Stimulated activated CD4-positive, alpha-beta T cell treated with anti-CD3 and anti-CD28 coated beads, Interleukin-4, amount 100 ng/mL, for 48 hours (primary cell): ENCODE measurements around the gene EGFL7.
A peak's percentile ranks its signal among the peaks of the same experiment; 100 is the strongest.
"Not testable (repeated sequence)": the region's sequence is repeated elsewhere in the genome, so short reads cannot be mapped to it uniquely, and the experiment has no call there.

Experiments
- DNase-seq, 2 donors: peaks; one replicate each; pipeline ENCODE4 v3.0.0-alpha.2; 2020; ENCODE audit warnings: low read depth in 2 of 2

Gene EGFL7

DNA sequence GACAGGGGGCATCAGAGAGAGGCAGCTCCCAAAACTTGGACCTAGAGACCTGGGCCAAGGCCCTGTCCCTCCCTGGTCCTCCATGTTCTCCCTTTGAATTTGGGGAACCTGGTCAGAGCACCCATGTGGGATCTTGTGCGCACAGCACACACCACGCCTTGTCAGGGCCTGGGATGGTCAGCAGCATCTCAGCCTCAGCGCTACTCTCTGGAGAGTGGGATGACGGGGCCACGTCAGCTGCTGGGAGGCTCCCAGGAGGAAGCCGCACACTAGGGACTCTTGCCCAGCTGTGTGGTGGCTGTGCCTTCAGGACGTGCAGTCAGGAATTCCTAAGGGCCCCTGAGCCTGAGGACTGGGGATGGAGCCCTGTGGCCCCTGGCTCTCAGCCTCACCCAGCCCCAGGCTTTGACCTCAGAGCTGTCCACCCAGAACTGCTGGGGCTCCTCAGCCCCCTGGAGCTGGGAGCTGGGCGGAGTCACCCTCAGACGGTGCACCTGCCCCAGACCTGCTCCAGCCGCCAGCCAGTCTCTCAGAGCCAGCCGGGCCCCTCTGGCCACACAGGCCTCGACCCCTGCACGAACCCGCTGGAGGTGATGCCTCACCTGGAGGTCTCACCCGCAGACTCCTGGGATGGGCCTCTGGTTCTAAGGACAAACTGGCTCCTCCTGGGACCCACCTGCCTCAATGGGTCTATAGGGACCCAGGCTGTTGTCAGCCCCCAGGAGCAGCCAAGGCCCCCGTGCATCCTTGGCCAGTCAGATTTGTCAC lies 38.3 kb upstream of the EGFL7 start:
- DNase-seq = no peak

DNA sequence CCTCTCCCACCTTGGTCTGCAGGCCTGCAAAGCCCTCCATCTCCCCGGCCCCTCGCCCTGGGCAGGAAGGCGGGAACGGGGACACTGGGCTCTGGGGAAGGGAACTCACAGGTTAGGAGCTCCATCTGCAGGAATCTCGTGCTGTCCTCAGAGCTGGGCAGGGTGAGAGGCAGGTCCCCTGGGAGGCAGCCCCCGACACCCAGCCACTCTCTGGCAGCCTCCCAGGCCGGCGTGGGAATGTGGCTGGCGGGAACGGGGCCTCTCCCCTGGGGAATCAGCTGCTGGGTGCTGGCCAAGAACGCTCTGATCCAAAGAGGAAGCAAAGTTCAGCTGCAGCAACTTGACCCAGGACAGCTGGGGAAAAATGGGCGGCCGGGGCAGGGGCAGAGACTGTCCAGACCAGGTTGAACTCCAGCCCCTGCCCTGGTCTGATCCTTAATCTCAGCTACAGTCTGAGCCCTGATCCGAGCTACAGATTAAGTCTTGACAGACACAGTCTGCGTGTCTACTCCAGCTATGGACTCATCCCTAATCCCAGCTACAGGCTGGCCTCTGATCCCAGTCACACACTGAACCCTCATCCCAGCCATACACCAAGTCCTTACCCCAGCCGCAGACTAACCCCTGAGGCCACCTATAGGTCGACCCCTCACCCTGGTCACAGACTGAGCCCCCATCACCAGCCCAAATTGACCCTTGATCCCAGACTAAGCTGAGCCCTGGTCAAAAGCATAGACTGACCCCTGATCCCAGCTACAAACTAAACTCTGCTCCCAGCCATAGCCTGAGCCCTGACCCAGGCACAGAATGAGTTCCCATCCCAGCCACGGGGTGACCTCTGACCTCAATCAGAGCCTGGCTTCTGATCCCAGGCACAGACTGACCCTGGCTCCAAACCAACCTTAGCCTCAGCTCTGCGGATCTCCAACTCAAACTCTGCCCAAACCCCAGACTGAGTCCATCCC lies 37.3 kb upstream of the EGFL7 start:
- DNase-seq = no peak

GRCh38 chr9:136626066-136626725 lies 36.5 kb upstream of the EGFL7 start:
- no peak for DNase-seq

GRCh38 chr9:136626740-136627642 lies 35.7 kb upstream of the EGFL7 start:
- no peak for DNase-seq

DNA sequence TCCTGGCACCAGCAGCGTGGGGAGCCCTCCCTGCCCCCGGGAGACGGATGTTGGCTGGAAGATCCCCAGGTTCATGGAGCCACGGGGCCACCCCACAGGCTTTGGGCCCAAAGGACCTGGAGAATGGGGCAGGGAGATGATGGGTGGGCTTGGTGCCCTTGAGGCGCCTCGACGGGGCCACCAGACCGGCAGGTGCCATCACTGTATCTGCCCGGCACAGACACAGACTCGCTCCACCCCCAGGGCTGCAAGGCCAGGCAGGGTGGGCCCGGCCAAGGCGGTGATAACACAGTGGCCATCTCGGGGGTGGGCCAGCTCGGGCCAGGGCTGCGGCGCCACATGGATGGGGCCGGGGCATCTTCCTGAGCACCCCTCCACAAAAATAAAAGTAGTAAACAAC lies 35.0 kb upstream of the EGFL7 start:
- no peak for DNase-seq

GRCh38 chr9:136628268-136628667 lies 34.4 kb upstream of the EGFL7 start:
- no peak for DNase-seq

DNA sequence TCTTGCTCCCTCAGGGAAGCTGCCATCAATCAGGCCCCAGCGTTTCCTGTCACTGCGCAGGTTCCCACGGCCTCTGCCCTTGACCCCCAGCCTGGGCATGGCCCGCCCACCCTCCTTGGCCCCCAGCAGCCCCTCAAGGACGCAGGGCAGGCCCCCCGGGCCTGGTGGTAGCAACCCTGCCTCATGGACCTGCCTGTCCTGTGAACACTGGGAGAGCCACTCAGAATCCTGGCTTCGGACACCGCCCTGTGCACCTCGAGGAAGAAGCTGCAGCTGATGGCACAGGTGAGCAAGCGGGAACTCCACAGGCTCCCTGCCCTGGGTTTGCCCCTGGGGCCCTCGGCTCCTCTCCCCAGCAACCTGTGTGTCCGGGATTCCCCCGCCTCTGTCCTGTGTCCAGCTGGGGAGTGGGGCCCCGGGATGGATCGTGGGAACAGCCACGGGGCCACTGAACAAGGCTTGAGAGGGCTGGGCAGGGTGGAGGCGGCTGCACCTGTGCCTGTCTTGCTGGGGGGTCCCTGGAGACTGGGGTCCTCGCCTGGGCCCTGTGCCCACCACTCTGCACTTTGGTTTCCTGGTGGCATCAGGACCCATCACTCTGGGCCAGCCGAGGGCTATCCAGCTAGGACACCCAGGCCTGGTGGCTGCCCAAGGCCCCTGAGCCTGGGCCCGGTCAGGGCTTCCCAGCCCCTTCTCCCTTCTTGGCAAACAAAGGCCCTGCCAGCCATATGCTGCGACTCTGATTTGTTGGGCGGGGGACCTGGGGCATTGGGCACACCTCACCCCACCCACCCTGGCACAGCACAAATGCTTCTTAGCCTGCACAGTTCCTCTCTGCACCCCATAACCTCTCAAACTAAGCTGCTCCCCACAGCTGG lies 33.5 kb upstream of the EGFL7 start:
- no peak for DNase-seq

GRCh38 chr9:136629879-136630661 lies 32.6 kb upstream of the EGFL7 start:
- peak; percentile 55 to 61 for DNase-seq

DNA sequence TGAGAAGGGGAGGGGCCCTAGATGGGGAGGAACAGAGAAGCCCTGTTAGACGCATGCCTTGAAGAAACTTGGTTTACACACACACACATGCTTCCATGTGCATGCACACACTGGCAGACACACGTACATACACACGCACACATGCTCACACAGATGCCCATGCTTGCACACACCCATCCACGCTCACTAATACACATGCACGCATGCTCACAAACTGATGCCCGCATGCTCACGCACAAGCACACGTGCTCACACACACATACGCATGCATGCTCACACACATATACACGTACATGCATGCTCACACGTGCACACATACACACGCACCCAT lies 32.1 kb upstream of the EGFL7 start:
- DNase-seq = no peak

DNA sequence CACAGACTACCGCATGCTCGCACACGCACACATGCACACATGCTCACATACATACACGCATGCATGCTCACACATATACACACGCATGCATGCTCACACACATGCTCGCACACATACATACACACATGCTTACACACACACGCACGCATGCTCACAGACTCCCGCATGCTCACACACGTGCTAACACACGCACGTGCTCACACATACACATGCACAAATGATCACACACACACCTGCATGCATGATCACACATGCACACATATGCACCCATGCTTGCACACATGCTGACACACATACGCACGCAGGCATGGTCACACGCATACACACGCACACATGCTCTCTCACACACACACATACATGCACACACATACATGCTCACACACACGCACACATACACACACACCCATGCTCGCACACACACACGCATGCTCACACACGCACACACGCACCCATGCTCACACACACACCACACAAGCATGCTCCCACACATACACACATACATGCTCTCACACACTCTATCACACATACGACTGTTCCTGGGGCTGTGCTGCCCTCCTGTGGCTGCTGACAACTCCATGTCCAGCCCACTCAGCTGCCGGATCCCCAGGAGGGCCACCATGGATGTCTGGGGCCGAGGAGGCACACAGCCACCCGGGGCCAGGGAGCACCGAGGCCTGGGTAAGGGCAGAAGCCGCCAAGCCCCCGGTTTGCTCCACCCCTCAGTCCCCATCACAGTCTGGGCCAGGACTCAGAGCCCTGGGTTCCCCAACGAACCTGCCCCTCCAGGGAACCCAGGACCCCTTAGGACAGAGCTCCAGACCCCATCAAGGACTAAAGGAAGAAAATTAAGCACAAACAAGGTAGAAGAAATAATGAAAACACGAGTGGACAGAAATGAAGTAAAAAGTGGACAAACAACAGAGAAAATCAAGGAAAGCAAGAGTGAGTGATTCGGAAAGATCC lies 31.4 kb upstream of the EGFL7 start:
- peak; percentile 62 to 68 for DNase-seq

GRCh38 chr9:136632072-136632471 lies 30.6 kb upstream of the EGFL7 start:
- DNase-seq = not testable (repeated sequence)

GRCh38 chr9:136632491-136633106 lies 30.1 kb upstream of the EGFL7 start:
- not testable (repeated sequence) for DNase-seq

DNA sequence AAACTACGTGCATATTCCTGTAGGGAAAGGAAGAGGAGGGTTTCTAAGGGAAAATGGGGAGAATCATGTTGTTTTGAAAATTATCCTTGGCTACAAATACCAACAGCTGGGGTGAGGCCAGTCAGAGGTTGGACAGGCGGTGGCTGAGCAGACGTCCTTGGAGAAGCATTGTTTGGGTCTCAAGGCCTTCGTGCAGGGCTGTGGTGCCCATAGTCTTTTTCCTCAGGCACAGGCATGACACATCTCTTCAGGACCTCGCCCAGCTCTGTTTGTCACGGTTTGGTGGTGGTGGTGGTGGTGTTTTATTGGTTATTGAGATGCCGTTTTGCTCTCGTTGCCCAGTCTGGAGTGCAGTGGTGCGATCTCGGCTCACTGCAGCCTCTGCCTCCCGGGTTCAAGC lies 27.8 kb upstream of the EGFL7 start:
- DNase-seq = no peak

- DNase-seq = no peak
Measured at GRCh38 chr9:136640171-136641111, 22.3 kb upstream of the EGFL7 start.

- DNase-seq = no peak
Measured at GRCh38 chr9:136642439-136642921, 20.2 kb upstream of the EGFL7 start.

GRCh38 chr9:136643596-136644342 lies 18.9 kb upstream of the EGFL7 start:
- DNase-seq = no peak
